IMR-90 (cell line): ENCODE measurements around the gene CLSTN1. TPM values are rescaled to one million over a fixed set of nuclear protein-coding genes. Genes with fewer than 3 reads are reported as not detected.
A peak's percentile ranks its signal among the peaks of the same experiment; 100 is the strongest.

Experiments used
- ATAC-seq: fragments of 200-7000 bp; cut with Tn5 transposase; 2 replicates; pipeline ENCODE4 v1.9.1; 2020; ENCODE audit warnings: low read depth, mild to moderate bottlenecking, moderate library complexity
- BruUV-seq: library from RNA; stranded (reverse); fragments of 400-500 nt; replicated peaks from 2 replicates; lab custom pipeline; 2021; lab: Mats Ljungman, UMichigan
- CTCF ChIA-PET: fragments of 300-600 bp; formaldehyde crosslinking; extraction: SDS; loops from one replicate; lab custom pipeline; 2021; ENCODE audit warnings: antibody characterized with exemption; lab: Yijun Ruan, JAX
- POLR2A ChIA-PET: fragments of 300-600 bp; sonication (Branson Sonifier 250); formaldehyde crosslinking; loops from one replicate; lab custom pipeline; 2022; ENCODE audit warnings: antibody characterized with exemption; ENCODE audit not compliant: unreplicated experiment; lab: Charles Lee
- DNase-seq: peaks from one replicate; pipeline ENCODE4 v3.0.0; 2013
- H2AFZ ChIP-seq: replicated peaks from 2 replicates; pipeline ENCODE3; 2013; ENCODE audit warnings: low read length, mild to moderate bottlenecking; ENCODE audit not compliant: poor library complexity
- H2AK5ac ChIP-seq: 2 replicates; pipeline ENCODE4 v1.6.1; 2013; ENCODE audit warnings: low read depth, low read length, inconsistent platforms
- H2AK9ac ChIP-seq: replicated peaks from 2 replicates; pipeline ENCODE3; 2013; ENCODE audit warnings: mild to moderate bottlenecking, low read depth, low read length, moderate library complexity; ENCODE audit not compliant: poor library complexity
- H2BK120ac ChIP-seq: 2 replicates; pipeline ENCODE4 v1.6.1; 2013; ENCODE audit warnings: low read depth, low read length, inconsistent platforms
- H2BK15ac ChIP-seq: 3 replicates; pipeline ENCODE4 v1.6.1; 2013; ENCODE audit warnings: low read depth, low read length, inconsistent platforms
- H2BK20ac ChIP-seq: 2 replicates; pipeline ENCODE4 v1.6.1; 2013; ENCODE audit warnings: low read depth, mild to moderate bottlenecking, inconsistent platforms, low read length, moderate library complexity
- H2BK5ac ChIP-seq: 2 replicates; pipeline ENCODE4 v1.6.1; 2013; ENCODE audit warnings: mild to moderate bottlenecking, low read depth, low read length, inconsistent platforms; ENCODE audit not compliant: poor library complexity, severe bottlenecking
- H3K14ac ChIP-seq: replicated peaks from 2 replicates; pipeline ENCODE4 v1.6.1; 2013; ENCODE audit warnings: low read depth, low read length, inconsistent platforms
- H3K18ac ChIP-seq: 2 replicates; pipeline ENCODE4 v1.6.1; 2013; ENCODE audit warnings: low read depth, low read length, control low read depth
- H3K23ac ChIP-seq: 2 replicates; pipeline ENCODE4 v1.6.1; 2013; ENCODE audit warnings: low read depth, low read length, inconsistent platforms
- H3K27ac ChIP-seq: 2 replicates; pipeline ENCODE4 v1.5.1; 2013; ENCODE audit warnings: mild to moderate bottlenecking, control low read depth, low read length; ENCODE audit not compliant: insufficient read depth
- H3K27me3 ChIP-seq: 2 replicates; pipeline ENCODE4 v1.6.1; 2013; ENCODE audit warnings: low read length; ENCODE audit not compliant: control insufficient read depth, insufficient read depth
- H3K36me3 ChIP-seq: 2 replicates; pipeline ENCODE4 v1.6.1; 2013; ENCODE audit warnings: low read length, mixed read lengths; ENCODE audit not compliant: control insufficient read depth, insufficient read depth
- H3K4ac ChIP-seq: 2 replicates; pipeline ENCODE4 v1.6.1; 2013; ENCODE audit warnings: low read depth, low read length, inconsistent platforms
- H3K4me1 ChIP-seq: 2 replicates; pipeline ENCODE4 v1.6.1; 2013; ENCODE audit warnings: low read length, mixed read lengths; ENCODE audit not compliant: control insufficient read depth, insufficient read depth
- H3K4me2 ChIP-seq: 2 replicates; pipeline ENCODE4 v1.6.1; 2013; ENCODE audit warnings: low read depth, mild to moderate bottlenecking, control low read depth, low read length, moderate library complexity
- H3K4me3 ChIP-seq: 2 replicates; pipeline ENCODE4 v1.5.1; 2013; ENCODE audit warnings: low read depth, mild to moderate bottlenecking, control low read depth, low read length, moderate library complexity; ENCODE audit not compliant: insufficient read depth
- H3K56ac ChIP-seq: 2 replicates; pipeline ENCODE4 v1.6.1; 2013; ENCODE audit warnings: low read length, inconsistent platforms; ENCODE audit not compliant: insufficient read depth; ENCODE audit errors: extremely low read depth
- H3K79me1 ChIP-seq, 2 experiments: 2 replicates each; pipeline ENCODE4 v1.6.1; 2013; ENCODE audit warnings: low read length in 2 of 2, inconsistent platforms in 1 of 2, low read depth in 1 of 2
- H3K9ac ChIP-seq: 2 replicates; pipeline ENCODE4 v1.6.1; 2013; ENCODE audit warnings: low read depth, low read length, control low read depth
- H3K9me1 ChIP-seq: 2 replicates; pipeline ENCODE4 v1.6.1; 2013; ENCODE audit warnings: low read length, inconsistent platforms; ENCODE audit not compliant: insufficient read depth
- H3K9me3 ChIP-seq: 2 replicates; pipeline ENCODE4 v1.6.1; 2013; ENCODE audit warnings: low read length; ENCODE audit not compliant: control insufficient read depth, insufficient read depth
- H4K20me1 ChIP-seq: 2 replicates; pipeline ENCODE4 v1.6.1; 2013; ENCODE audit warnings: low read length, inconsistent platforms; ENCODE audit not compliant: insufficient read depth
- H4K5ac ChIP-seq: 2 replicates; pipeline ENCODE4 v1.6.1; 2013; ENCODE audit warnings: mild to moderate bottlenecking, low read depth, low read length, control low read depth
- H4K8ac ChIP-seq, 2 experiments: 2 replicates each; pipeline ENCODE4 v1.6.1; 2013; ENCODE audit warnings: low read depth in 2 of 2, low read length in 2 of 2, control low read depth in 1 of 2, inconsistent platforms in 1 of 2
- H4K91ac ChIP-seq: 2 replicates; pipeline ENCODE4 v1.6.1; 2013; ENCODE audit warnings: low read depth, low read length, inconsistent platforms; ENCODE audit not compliant: insufficient read depth
- BHLHE40 ChIP-seq: fragments of 150-350 bp; IDR thresholded peaks from 2 replicates; pipeline ENCODE4 v1.6.1; 2016; ENCODE audit warnings: mild to moderate bottlenecking, low read depth, low read length
- CHD1 ChIP-seq: IDR thresholded peaks from 2 replicates; pipeline ENCODE4 v1.6.1; 2012; ENCODE audit warnings: low read depth, low read length, improper control_type of control experiment
- ELK1 ChIP-seq: fragments of 150-350 bp; IDR thresholded peaks from 2 replicates; pipeline ENCODE4 v1.6.1; 2016; ENCODE audit warnings: low read depth, mild to moderate bottlenecking, low read length, moderate library complexity, borderline replicate concordance
- FOS ChIP-seq: fragments of 150-350 bp; IDR thresholded peaks from 2 replicates; pipeline ENCODE4 v1.6.1; 2016; ENCODE audit warnings: low read depth, low read length
- MAFK ChIP-seq: IDR thresholded peaks from 2 replicates; pipeline ENCODE4 v1.6.1; 2012; ENCODE audit warnings: low read depth, low read length, improper control_type of control experiment
- MAZ ChIP-seq: IDR thresholded peaks from 2 replicates; pipeline ENCODE4 v1.6.1; 2012; ENCODE audit warnings: low read depth, mild to moderate bottlenecking, low read length, improper control_type of control experiment, moderate library complexity, borderline replicate concordance
- MXI1 ChIP-seq: IDR thresholded peaks from 2 replicates; pipeline ENCODE4 v1.6.1; 2012; ENCODE audit warnings: low read depth, mild to moderate bottlenecking, low read length, moderate library complexity, borderline replicate concordance
- USF2 ChIP-seq: fragments of 150-350 bp; IDR thresholded peaks from 2 replicates; pipeline ENCODE4 v1.6.1; 2017; ENCODE audit warnings: mild to moderate bottlenecking, antibody characterized with exemption, low read length, low read depth
- WGBS, 2 experiments: methylation state at CpG; one replicate each; pipeline versions ENCODE4 v1.1.5 to v1.1.7; 2013; ENCODE audit warnings: missing lambda C conversion rate in 2 of 2; ENCODE audit not compliant: insufficient read length in 1 of 2; ENCODE audit errors: extremely low coverage in 2 of 2; 5-methylcytosine and 5-hydroxymethylcytosine counted together
- dilution Hi-C: fragments of 300-500 bp; cut with HindIII; formaldehyde crosslinking; loops from one replicate; pipeline ENCODE4 v1.14.3; 2018; ENCODE audit warnings: low sequenced_read_pairs; ENCODE audit not compliant: unreplicated experiment
- in situ Hi-C: fragments of 300-500 bp; cut with MboI; formaldehyde crosslinking; loops from 3 replicates; pipeline ENCODE4 v1.14.3; 2019; ENCODE audit warnings: low sequenced_read_pairs, inconsistent platforms, mixed read lengths
- intact Hi-C: fragments of 100-400 bp; cut with micrococcal nuclease; formaldehyde crosslinking; loops from 2 replicates; pipeline ENCODE4 v1.10.0; 2022
- polyA plus RNA-seq, 3 experiments: library from polyadenylated mRNA; depleted of rRNA; stranded (reverse); fragments of >200 nt; gene quantifications; 2 replicates each; pipeline ENCODE4 v1.2.3, GENCODE V29; 2012; ENCODE audit warnings: low replicate concordance in 1 of 3
- total RNA-seq: library from RNA; depleted of rRNA; stranded (reverse); fragments of >200 nt; gene quantifications from 2 replicates; pipeline ENCODE4 v1.2.3, GENCODE V29; 2012

Gene CLSTN1
- total and polyA plus RNA-seq, 2 of the 4 experiments (the other 2 are of a cell fraction) = 30.1 to 72.2 TPM

GRCh38 chr1:9700340-9700739 lies 123.4 kb downstream of the CLSTN1 start:
- peak; percentile 86 for ATAC-seq
- Histone ChIP-seq H4K8ac (peak overlapping the region in 1 of 2 experiments; percentile 31; a peak in 1 of 4 replicates), H2AK5ac (peak overlapping the region; percentile 55), H3K4me3 (no peak overlapping the region), H2BK20ac (peak overlapping the region; percentile 77; the same call in 1 of the 2 replicates), H3K9me3 (no peaks in the 10 kb centered on the region), H3K9ac (no peak overlapping the region), H3K56ac (no peak overlapping the region), H4K20me1 (peaks cover 3% of the 10 kb centered on the region; the same call in 1 of the 2 replicates), H2BK120ac (peak overlapping the region; percentile 78), H3K9me1 (peaks cover 17% of the 10 kb centered on the region; the same call in 1 of the 2 replicates), H2BK15ac (peak overlapping the region; percentile 49; the same call in 1 of the 3 replicates), H3K27ac (peak overlapping the region; percentile 18; the same call in 1 of the 2 replicates), H3K18ac (no peak overlapping the region), H2BK5ac (peak overlapping the region; percentile 61), H3K4me2 (peak overlapping the region; percentile 8; the same call in 1 of the 2 replicates), H2AFZ (peak overlapping the region; percentile 80), H3K14ac (peak overlapping the region; percentile 58; the same call in 1 of the 2 replicates), H3K36me3 (no peaks in the 10 kb centered on the region), H2AK9ac (peak overlapping the region; percentile 81), H4K91ac (peak overlapping the region; percentile 46), H3K4ac (peak overlapping the region; percentile 72), H3K79me1 (peaks cover 19 to 42% of the 10 kb centered on the region in 2 experiments), H3K27me3 (no peaks in the 10 kb centered on the region), H3K23ac (peak overlapping the region; percentile 6; the same call in 1 of the 2 replicates), H3K4me1 (peaks cover 10% of the 10 kb centered on the region), H4K5ac (no peak overlapping the region)
- ChIA-PET POLR2A (no interaction called here), CTCF (no interaction called here)
- TF ChIP-seq CHD1 (no peak), FOS (peak; percentile 88), MXI1 (peak; percentile 84), MAZ (peak; percentile 44; the same call in 1 of the 2 replicates), BHLHE40 (peak; percentile 21; the same call in 1 of the 2 replicates), ELK1 (no peak), MAFK (peak; percentile 67), USF2 (peak; percentile 25)
- dilution Hi-C loops (no loop called here), in situ Hi-C loops (no loop called here), intact Hi-C loops (no loop called here)
- 18% methylated on average over 3 of the region's 12 CpGs; no CpG with 5 or more reads in 1 of the 2 experiments for WGBS, 2 experiments
- peak; percentile 94 for DNase-seq
- BruUV-seq = no TSS peak
